GM12892 (cell line): ENCODE measurements around the gene FAH.

Source experiments
- POLR2A ChIP-seq: IDR thresholded peaks from 2 replicates; pipeline ENCODE4 v1.6.1; 2011; ENCODE audit warnings: low read depth, low read length, control low read depth
- POLR2AphosphoS5 ChIP-seq: IDR thresholded peaks from 2 replicates; pipeline ENCODE4 v1.6.1; 2011; ENCODE audit warnings: low read depth, low read length, control low read depth

DNA sequence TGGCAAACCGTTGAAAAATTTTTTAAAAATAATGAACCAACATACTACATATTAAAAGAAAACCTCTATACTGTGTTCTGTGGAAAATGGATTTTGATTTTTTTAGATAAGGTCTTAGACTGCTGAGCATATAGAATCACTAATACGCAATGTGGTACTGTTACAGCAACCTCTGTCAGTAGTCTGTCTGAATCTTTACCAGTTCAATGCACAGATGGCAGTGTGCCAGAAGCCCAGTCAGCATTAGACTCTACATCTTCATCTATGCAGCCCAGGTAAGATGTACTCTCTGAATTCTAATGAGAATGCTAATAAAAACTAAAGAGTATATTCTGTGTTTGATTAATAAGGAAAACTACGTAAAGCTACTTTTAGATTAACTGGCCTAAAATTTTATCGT lies 31.3 kb upstream of the FAH start:
- TF ChIP-seq POLR2A: no peak
- TF ChIP-seq POLR2AphosphoS5: no peak
